HepG2 (cell line): ENCODE results near the gene PPP4R3A. TPM values are rescaled to one million over a fixed set of nuclear protein-coding genes. Genes with fewer than 3 reads are reported as not detected.

Experiments
- ARHGAP35 ChIP-seq: sonication (generic); formaldehyde crosslinking; IDR thresholded peaks from 2 replicates; pipeline ENCODE4 v1.9.0; 2022; ENCODE audit warnings: mild to moderate bottlenecking, inconsistent platforms, moderate library complexity, missing genetic modification reagents, borderline replicate concordance
- E2F2 ChIP-seq: sonication (generic); formaldehyde crosslinking; IDR thresholded peaks from 2 replicates; pipeline ENCODE4 v1.4.0; 2020; ENCODE audit warnings: missing genetic modification reagents, borderline replicate concordance
- KAT7 ChIP-seq: IDR thresholded peaks from 2 replicates; pipeline ENCODE4 v1.6.1; 2018; ENCODE audit warnings: borderline replicate concordance, missing compliant biosample characterization
- LRRFIP1 ChIP-seq: sonication (generic); formaldehyde crosslinking; conservative IDR thresholded peaks from 2 replicates; pipeline ENCODE4 v1.4.0; 2020; ENCODE audit warnings: missing genetic modification reagents
- MAF1 ChIP-seq: sonication (generic); formaldehyde crosslinking; IDR thresholded peaks from 2 replicates; pipeline ENCODE4 v1.5.0; 2020; ENCODE audit warnings: missing genetic modification reagents, borderline replicate concordance
- MTA3 ChIP-seq: sonication (generic); formaldehyde crosslinking; IDR thresholded peaks from 2 replicates; pipeline ENCODE4 v1.4.0; 2020; ENCODE audit warnings: missing genetic modification reagents
- MTERF4 ChIP-seq: sonication (generic); formaldehyde crosslinking; IDR thresholded peaks from 2 replicates; pipeline ENCODE4 v1.8.0; 2023; ENCODE audit warnings: mild to moderate bottlenecking, missing genetic modification reagents
- NFE2L1 ChIP-seq: sonication (generic); formaldehyde crosslinking; IDR thresholded peaks from 2 replicates; pipeline ENCODE4 v1.4.0; 2020; ENCODE audit warnings: missing genetic modification reagents, mild to moderate bottlenecking, borderline replicate concordance
- SPEN ChIP-seq: sonication (generic); formaldehyde crosslinking; IDR thresholded peaks from 2 replicates; pipeline ENCODE4 v1.5.1; 2020; ENCODE audit warnings: low read depth, mild to moderate bottlenecking, missing genetic modification reagents
- TFAP4 ChIP-seq: sonication (generic); IDR thresholded peaks from 2 replicates; pipeline ENCODE4 v1.6.1; 2016; ENCODE audit warnings: low read depth, borderline replicate concordance
- THRA ChIP-seq: sonication (generic); formaldehyde crosslinking; IDR thresholded peaks from 2 replicates; pipeline ENCODE4 v1.4.0; 2020; ENCODE audit warnings: missing genetic modification reagents, borderline replicate concordance
- ZBTB49 ChIP-seq: sonication (generic); formaldehyde crosslinking; IDR thresholded peaks from 2 replicates; pipeline ENCODE4 v1.4.0; 2020; ENCODE audit warnings: missing genetic modification reagents, borderline replicate concordance
- ZNF276 ChIP-seq: sonication (generic); formaldehyde crosslinking; IDR thresholded peaks from 2 replicates; pipeline ENCODE4 v1.4.0; 2020; ENCODE audit warnings: mild to moderate bottlenecking, low read depth, missing genetic modification reagents
- ZNF30 ChIP-seq: sonication (generic); formaldehyde crosslinking; IDR thresholded peaks from 2 replicates; pipeline ENCODE4 v1.5.0; 2020; ENCODE audit warnings: mild to moderate bottlenecking, missing genetic modification reagents
- ZNF549 ChIP-seq: sonication (generic); formaldehyde crosslinking; IDR thresholded peaks from 2 replicates; pipeline ENCODE4 v1.5.0; 2020; ENCODE audit warnings: missing genetic modification reagents
- ZSCAN29 ChIP-seq: sonication (generic); formaldehyde crosslinking; conservative IDR thresholded peaks from 2 replicates; pipeline ENCODE4 v1.4.0; 2020; ENCODE audit warnings: mild to moderate bottlenecking, missing genetic modification reagents
- polyA plus RNA-seq, 8 experiments: library from polyadenylated mRNA; depleted of rRNA in 3 of 8; stranded (reverse) in 7 of 8; unstranded in 1 of 8; fragments of >200 nt; fragmentation: Illumina TruSeq in 4 of 8; extraction: Trizol in 4 of 8; gene quantifications; 2 replicates each; pipeline versions ENCODE4 v1.2.1 to v1.2.3, GENCODE V29; 2011 to 2016; ENCODE audit warnings: low read depth in 4 of 8, missing spikeins in 1 of 8, mixed read lengths in 1 of 8; ENCODE audit not compliant: insufficient read depth in 1 of 8
- total RNA-seq, 5 experiments: library from RNA; depleted of rRNA; stranded (reverse); fragments of >200 nt; fragmentation: Illumina TruSeq; extraction: Trizol; gene quantifications; 2 replicates each; pipeline ENCODE4 v1.2.3, GENCODE V29; 2016; ENCODE audit warnings: low read depth in 1 of 5

PPP4R3A gene
- total and polyA plus RNA-seq, 2 of the 13 experiments (the other 11 are each of a cell fraction or from before 2014, with no cell fraction given): 22.5 to 57.4 TPM

GRCh38 chr14:91554535-91555332, 44.6 kb upstream of the PPP4R3A start (continued):
- TF ChIP-seq KAT7 (CRISPR knock-in tag): no peak
- TF ChIP-seq E2F2: no peak
- no peak for TF ChIP-seq SPEN (CRISPR knock-in tag)
- 0 out of 2 replicates have a peak, but pooled peaks have one; percentile 16 for TF ChIP-seq TFAP4
- TF ChIP-seq MTERF4: no peak
- no peak for TF ChIP-seq MTA3
- no peak for TF ChIP-seq LRRFIP1 (CRISPR knock-in tag)
- TF ChIP-seq ZNF276 (CRISPR knock-in tag): no peak
- TF ChIP-seq ARHGAP35: no peak
- TF ChIP-seq ZBTB49 (CRISPR knock-in tag): no peak
- no peak for TF ChIP-seq ZSCAN29 (CRISPR knock-in tag)
- no peak for TF ChIP-seq ZNF30 (CRISPR knock-in tag)
- TF ChIP-seq ZNF549 (CRISPR knock-in tag): peak; percentile 99
- TF ChIP-seq NFE2L1 (CRISPR knock-in tag): no peak
- TF ChIP-seq MAF1 (CRISPR knock-in tag): no peak
- no peak for TF ChIP-seq THRA (CRISPR knock-in tag)
